Breast epithelium (tissue), 4 donors: ENCODE measurements around the gene HDX. TPM values are rescaled to one million over a fixed set of nuclear protein-coding genes. Genes with fewer than 3 reads are reported as not detected.

Experiments used
- DNase-seq, 2 donors: peaks; one replicate each; pipeline ENCODE4 v3.0.0-alpha.2; 2019; ENCODE audit warnings: low spot score in 2 of 2
- H3K27ac ChIP-seq, 2 donors: fragments of 200-600 bp; sonication (generic) in 1 of 2; one replicate each; pipeline ENCODE4 v1.5.1; 2016 to 2019; ENCODE audit warnings: mild to moderate bottlenecking in 1 of 2
- H3K27me3 ChIP-seq, 2 donors: fragments of 200-600 bp; sonication (generic) in 1 of 2; one replicate each; pipeline versions ENCODE4 v1.5.1 to v1.6.0; 2017 to 2019; ENCODE audit warnings: control low read depth in 1 of 2, mild to moderate bottlenecking in 1 of 2
- H3K36me3 ChIP-seq: fragments of 200-600 bp; one replicate; pipeline ENCODE4 v1.5.1; 2019
- H3K4me1 ChIP-seq, 2 donors: fragments of 200-600 bp; sonication (generic); one replicate each; pipeline ENCODE4 v1.5.1; 2016 to 2019; ENCODE audit warnings: control low read depth in 1 of 2
- H3K4me3 ChIP-seq, 3 donors: fragments of 200-600 bp; sonication (generic); 1 replicate in 2 of 3; 2 replicates in 1 of 3; pipeline ENCODE4 v1.5.1; 2016 to 2019; ENCODE audit warnings: mild to moderate bottlenecking in 3 of 3, moderate library complexity in 2 of 3
- H3K9me3 ChIP-seq, 2 donors: fragments of 200-600 bp; sonication (generic) in 1 of 2; one replicate each; pipeline ENCODE4 v1.5.1; 2016 to 2019; ENCODE audit warnings: control low read depth in 1 of 2
- CTCF ChIP-seq, 3 donors: fragments of 450-650 bp; IDR thresholded peaks; one replicate each; pipeline ENCODE4 v1.5.1; 2016 to 2017; ENCODE audit warnings: antibody characterized with exemption in 3 of 3, mild to moderate bottlenecking in 3 of 3, moderate library complexity in 3 of 3
- POLR2A ChIP-seq: fragments of 450-650 bp; IDR thresholded peaks from one replicate; pipeline ENCODE4 v1.6.1; 2016; ENCODE audit warnings: antibody characterized with exemption, mild to moderate bottlenecking, moderate library complexity
- POLR2AphosphoS5 ChIP-seq, 3 donors: sonication (generic); formaldehyde crosslinking; IDR thresholded peaks; one replicate each; pipeline ENCODE4 v1.6.1; 2017; ENCODE audit warnings: antibody characterized with exemption in 3 of 3
- intact Hi-C: fragments of 100-400 bp; cut with DNase I; formaldehyde crosslinking; loops from one replicate; pipeline ENCODE4 v1.15.1; 2023; ENCODE audit warnings: low total_unique reads
- total RNA-seq, 3 donors: library from RNA; depleted of rRNA; stranded (reverse); fragments of >200 nt; gene quantifications; one replicate each; pipeline ENCODE4 v1.1.0, GENCODE V29; 2016

The HDX gene
- total RNA-seq, 3 donors from 2014 or later, result 6.4 to 12.1 (median 7.9) TPM

GRCh38 chrX:84477114-84477513, 25.1 kb downstream of the HDX start:
- intact Hi-C loops, result no loop called here

DNA sequence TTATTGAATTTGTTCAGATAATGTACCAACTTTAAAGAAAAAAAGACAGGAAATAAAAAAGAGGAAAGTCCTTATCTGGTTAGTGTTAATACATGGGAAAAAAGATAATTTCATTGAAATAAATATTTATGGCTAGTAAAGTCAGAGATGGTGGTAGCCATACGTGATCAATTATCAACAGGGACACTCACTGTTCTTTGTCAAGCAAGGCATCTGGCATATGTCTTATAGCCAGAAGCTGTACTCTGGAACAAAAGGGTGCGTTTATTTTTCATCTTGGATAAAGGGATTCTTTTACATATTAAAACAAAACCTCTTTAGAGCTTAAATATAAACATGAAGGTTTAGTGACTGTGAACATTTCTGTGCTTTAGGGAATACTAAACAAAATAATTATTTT, 26.7 kb downstream of the HDX start:
- Histone ChIP-seq H3K36me3 (no peaks in the 10 kb centered on the region), H3K4me3 (no peak overlapping the region), H3K4me1 (no peaks in the 10 kb centered on the region), H3K27me3 (no peaks in the 10 kb centered on the region), H3K27ac (no peak overlapping the region), H3K9me3 (no peaks in the 10 kb centered on the region)
- intact Hi-C loops, result no loop called here
- TF ChIP-seq POLR2A, result no peak
- no peak for TF ChIP-seq POLR2AphosphoS5 (IDR thresholded peaks at IDR 0.05)
- TF ChIP-seq CTCF (IDR thresholded peaks at IDR 0.05), result no peak
- DNase-seq, result no peak

More at GRCh38 chrX:84477114-84477513, 25.1 kb downstream of the HDX start:
- Histone ChIP-seq H3K27me3 (no peaks in the 10 kb centered on the region), H3K36me3 (no peaks in the 10 kb centered on the region), H3K4me1 (no peaks in the 10 kb centered on the region), H3K4me3 (no peak overlapping the region), H3K27ac (no peak overlapping the region), H3K9me3 (peaks cover 0 to 9% of the 10 kb centered on the region in 2 donors)
- no peak for DNase-seq
- TF ChIP-seq POLR2AphosphoS5 (IDR thresholded peaks at IDR 0.05) (no peak), POLR2A (no peak), CTCF (IDR thresholded peaks at IDR 0.05) (no peak)

DNA sequence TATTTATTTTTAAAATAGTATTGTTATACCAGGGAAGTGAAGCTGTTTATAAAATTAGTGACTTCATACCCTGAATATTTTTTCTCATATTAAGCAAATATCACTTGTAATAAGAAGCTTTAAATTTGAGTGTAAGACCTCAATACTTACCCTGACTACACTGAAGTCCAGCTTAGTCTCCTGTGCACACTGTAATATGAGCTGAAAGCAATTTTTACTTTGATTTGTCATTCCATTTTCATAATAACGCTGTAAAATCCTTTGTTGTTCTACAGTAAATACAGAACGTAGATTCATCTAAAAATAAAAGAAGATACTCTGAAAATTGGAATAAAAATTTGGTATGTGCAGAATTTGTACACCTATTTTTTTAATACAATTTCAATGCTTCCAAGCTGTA, 27.2 kb downstream of the HDX start:
- DNase-seq, result no peak
- no peaks in the 10 kb centered on the region for H3K27me3 ChIP-seq
- TF ChIP-seq CTCF (IDR thresholded peaks at IDR 0.05), result no peak
- no peak for TF ChIP-seq POLR2A
- TF ChIP-seq POLR2AphosphoS5 (IDR thresholded peaks at IDR 0.05), result no peak
- intact Hi-C loops, result no loop called here
- no peaks in the 10 kb centered on the region for H3K4me1 ChIP-seq
- no peak overlapping the region for H3K4me3 ChIP-seq
- H3K36me3 ChIP-seq, result no peaks in the 10 kb centered on the region
- H3K9me3 ChIP-seq, result no peaks in the 10 kb centered on the region
- H3K27ac ChIP-seq, result no peak overlapping the region

DNA sequence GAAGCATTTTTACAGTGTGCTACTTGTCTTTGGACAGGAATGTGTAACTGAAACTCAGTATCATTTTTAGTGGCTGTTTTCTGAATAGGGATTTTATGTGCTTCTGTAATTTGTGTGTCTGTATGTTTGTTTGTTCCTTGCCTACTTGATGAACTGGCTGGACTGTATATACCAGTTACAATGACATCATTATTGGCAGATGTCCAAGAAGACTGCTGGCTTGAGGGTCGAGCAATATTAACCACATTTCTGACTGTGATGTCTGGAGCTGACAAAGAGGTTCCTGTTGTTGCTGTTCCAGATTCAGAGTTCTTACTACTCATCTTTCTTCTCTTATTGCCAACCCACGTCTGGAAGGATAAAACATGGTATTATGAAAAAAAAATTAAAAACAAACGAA, 33.0 kb downstream of the HDX start:
- H3K36me3 ChIP-seq, result no peaks in the 10 kb centered on the region
- DNase-seq, result no peak
- H3K9me3 ChIP-seq, result peaks cover 6 to 14% of the 10 kb centered on the region in 2 donors
- H3K4me3 ChIP-seq, result no peak overlapping the region
- H3K27me3 ChIP-seq, result peaks cover 0 to 4% of the 10 kb centered on the region in 2 donors
- no peak for TF ChIP-seq POLR2AphosphoS5 (IDR thresholded peaks at IDR 0.05)
- TF ChIP-seq CTCF (IDR thresholded peaks at IDR 0.05), result no peak
- TF ChIP-seq POLR2A, result no peak
- no peak overlapping the region for H3K27ac ChIP-seq
- intact Hi-C loops, result no loop called here
- H3K4me1 ChIP-seq, result no peaks in the 10 kb centered on the region

GRCh38 chrX:84467898-84468297, 34.4 kb downstream of the HDX start:
- intact Hi-C loops, result no loop called here
- no peak overlapping the region for H3K27ac ChIP-seq
- DNase-seq, result no peak
- peaks cover 6 to 20% of the 10 kb centered on the region in 2 donors for H3K9me3 ChIP-seq
- H3K36me3 ChIP-seq, result no peaks in the 10 kb centered on the region
- TF ChIP-seq CTCF (IDR thresholded peaks at IDR 0.05), result no peak
- TF ChIP-seq POLR2A, result no peak
- TF ChIP-seq POLR2AphosphoS5 (IDR thresholded peaks at IDR 0.05), result no peak
- no peaks in the 10 kb centered on the region for H3K4me1 ChIP-seq
- peaks cover 0 to 4% of the 10 kb centered on the region in 2 donors for H3K27me3 ChIP-seq
- no peak overlapping the region for H3K4me3 ChIP-seq
